H4 (cell line): ENCODE measurements around the gene TRDMT1. TPM values are rescaled to one million over a fixed set of nuclear protein-coding genes. Genes with fewer than 3 reads are reported as not detected.

Experiments used
- DNase-seq: peaks from one replicate; pipeline ENCODE4 v3.0.0-alpha.2; 2015; ENCODE audit warnings: low spot score
- total RNA-seq: library from RNA; depleted of rRNA; stranded (reverse); fragments of >200 nt; shearing (Covaris generic); gene quantifications from 2 replicates; pipeline ENCODE4 v1.2.3, GENCODE V29; 2014

Gene TRDMT1
- total RNA-seq, 1 experiment from 2014 or later: 6.1 TPM

DNA sequence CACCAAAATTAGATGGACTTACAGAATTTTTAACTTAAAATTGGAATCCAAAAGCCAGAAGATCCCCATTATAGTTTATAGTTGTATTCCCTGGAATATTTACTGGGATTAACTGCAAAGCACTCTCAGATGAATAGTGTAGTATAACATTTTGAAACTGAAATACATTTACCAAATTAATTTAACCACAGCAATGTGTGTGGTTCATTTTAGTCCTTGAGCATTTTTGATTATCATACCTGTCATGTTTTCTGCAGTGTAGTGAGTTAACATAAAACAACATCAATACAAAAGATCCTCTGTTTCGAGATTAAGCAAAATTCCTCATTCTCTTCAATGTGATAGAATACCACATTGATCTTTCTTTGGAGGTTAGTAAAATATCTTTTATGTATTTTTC, 30.3 kb upstream of the TRDMT1 start:
- DNase-seq: no peak

DNA sequence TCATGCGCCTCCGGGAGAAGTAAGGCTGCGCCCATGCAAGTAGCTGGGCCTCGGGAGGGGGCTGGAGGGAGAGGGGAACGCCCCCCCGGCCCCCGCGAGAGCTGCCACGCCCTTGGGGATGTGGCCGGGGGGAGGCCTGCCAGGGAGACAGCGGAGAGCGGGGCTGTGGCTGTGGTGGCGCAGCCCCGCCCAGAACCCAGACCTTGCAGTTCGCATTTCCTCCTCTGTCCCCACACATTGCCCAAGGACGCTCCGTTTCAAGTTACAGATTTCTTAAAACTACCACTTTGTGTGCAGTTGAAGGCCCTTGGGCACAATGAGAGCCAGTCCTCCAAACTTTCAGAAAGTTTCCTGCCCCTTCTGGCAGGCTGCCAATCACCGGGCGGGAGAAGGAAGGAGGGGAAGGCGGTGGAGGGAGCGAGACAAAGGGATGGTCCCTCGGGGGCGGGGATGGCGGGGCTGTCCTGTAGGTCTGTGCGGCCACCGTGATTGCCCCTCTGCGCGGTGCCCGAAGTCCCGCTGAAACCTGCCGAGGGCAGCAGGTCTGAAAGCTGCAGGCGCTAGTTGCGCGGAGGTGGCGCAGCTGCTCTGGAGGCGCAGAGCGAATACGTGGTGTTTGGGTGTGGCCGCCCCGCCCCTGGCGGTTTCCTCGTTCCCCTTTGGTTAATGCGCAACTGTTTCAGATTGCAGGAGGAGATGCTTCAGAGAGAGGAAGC, 28.7 kb upstream of the TRDMT1 start:
- peak; percentile 67 for DNase-seq

DNA sequence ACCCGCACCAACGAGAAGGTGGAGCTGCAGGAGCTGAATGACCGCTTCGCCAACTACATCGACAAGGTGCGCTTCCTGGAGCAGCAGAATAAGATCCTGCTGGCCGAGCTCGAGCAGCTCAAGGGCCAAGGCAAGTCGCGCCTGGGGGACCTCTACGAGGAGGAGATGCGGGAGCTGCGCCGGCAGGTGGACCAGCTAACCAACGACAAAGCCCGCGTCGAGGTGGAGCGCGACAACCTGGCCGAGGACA, 28.2 kb upstream of the TRDMT1 start:
- no peak for DNase-seq

DNA sequence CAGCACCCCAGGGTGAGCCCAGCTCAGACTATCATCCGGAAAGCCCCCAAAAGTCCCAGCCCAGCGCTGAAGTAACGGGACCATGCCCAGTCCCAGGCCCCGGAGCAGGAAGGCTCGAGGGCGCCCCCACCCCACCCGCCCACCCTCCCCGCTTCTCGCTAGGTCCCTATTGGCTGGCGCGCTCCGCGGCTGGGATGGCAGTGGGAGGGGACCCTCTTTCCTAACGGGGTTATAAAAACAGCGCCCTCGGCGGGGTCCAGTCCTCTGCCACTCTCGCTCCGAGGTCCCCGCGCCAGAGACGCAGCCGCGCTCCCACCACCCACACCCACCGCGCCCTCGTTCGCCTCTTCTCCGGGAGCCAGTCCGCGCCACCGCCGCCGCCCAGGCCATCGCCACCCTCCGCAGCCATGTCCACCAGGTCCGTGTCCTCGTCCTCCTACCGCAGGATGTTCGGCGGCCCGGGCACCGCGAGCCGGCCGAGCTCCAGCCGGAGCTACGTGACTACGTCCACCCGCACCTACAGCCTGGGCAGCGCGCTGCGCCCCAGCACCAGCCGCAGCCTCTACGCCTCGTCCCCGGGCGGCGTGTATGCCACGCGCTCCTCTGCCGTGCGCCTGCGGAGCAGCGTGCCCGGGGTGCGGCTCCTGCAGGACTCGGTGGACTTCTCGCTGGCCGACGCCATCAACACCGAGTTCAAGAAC, 27.7 kb upstream of the TRDMT1 start:
- peak; percentile 71 for DNase-seq

DNA sequence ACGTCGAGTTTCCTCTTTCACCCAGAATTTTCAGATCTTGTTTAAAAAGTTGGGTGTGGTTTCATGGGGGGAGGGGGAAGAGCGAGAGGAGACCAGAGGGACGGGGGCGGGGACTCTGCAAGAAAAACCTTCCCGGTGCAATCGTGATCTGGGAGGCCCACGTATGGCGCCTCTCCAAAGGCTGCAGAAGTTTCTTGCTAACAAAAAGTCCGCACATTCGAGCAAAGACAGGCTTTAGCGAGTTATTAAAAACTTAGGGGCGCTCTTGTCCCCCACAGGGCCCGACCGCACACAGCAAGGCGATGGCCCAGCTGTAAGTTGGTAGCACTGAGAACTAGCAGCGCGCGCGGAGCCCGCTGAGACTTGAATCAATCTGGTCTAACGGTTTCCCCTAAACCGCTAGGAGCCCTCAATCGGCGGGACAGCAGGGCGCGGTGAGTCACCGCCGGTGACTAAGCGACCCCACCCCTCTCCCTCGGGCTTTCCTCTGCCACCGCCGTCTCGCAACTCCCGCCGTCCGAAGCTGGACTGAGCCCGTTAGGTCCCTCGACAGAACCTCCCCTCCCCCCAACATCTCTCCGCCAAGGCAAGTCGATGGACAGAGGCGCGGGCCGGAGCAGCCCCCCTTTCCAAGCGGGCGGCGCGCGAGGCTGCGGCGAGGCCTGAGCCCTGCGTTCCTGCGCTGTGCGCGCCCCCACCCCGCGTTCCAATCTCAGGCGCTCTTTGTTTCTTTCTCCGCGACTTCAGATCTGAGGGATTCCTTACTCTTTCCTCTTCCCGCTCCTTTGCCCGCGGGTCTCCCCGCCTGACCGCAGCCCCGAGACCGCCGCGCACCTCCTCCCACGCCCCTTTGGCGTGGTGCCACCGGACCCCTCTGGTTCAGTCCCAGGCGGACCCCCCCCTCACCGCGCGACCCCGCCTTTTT, 26.9 kb upstream of the TRDMT1 start, which contains the start of gene VIM:
Gene VIM (plus strand): TSS at position 151 of the 925 bp plus-strand sequence. CDS start 1,182 bp downstream, outside the sequence.
- peak; percentile 91 for DNase-seq

DNA sequence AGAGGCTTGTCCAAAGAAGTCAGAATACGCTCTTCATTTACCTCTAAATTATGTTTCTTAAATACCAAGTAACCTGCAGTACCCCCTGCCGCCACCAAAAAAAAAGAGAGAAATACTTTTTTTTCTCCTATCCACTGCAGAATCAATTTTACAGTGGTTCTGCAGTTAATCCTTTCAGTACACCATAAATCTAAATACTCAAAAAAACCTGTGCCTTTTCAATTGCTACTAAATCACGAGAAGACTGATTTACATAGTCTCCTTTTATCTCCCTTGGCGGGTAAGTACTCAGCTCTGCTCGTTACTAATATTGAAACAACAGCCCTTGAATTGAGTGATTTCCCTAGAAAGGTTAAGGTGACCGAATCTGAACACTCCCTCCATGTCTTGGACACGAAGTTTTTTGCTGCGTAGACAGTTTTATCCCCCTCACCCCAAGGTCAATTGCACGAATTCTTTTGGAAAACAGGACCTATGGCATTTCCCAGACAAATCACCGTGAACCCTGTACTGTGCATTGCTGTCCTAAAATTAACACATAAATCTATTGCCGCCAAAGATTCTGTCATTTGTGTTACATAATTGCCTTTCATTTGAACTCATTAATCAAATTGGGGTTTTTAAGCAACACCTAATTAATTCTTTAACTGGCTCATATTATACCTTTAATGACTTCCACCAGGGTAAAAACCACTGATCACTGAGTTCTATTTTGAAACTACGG, 26.1 kb upstream of the TRDMT1 start:
- no peak for DNase-seq

DNA sequence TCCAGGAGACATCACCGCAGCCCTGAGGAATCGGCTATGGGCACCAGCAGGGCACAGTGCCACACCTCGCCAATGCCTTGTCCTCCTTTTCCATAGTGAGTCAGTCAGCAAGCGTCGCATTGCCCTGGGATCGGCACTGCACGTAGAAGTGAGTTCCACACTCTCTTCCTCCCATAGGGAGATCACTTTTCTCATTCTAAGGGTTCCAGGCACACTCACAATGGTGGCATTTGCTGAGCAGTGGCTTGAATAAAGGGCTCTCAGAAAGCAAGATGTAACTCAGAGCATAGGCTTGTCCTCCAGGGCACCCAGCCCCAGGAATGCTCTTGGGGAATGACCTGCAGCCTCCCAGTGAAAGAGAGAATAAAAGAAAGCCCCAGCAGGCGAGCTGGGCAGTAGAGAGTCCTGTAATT, 25.4 kb upstream of the TRDMT1 start:
- no peak for DNase-seq

DNA sequence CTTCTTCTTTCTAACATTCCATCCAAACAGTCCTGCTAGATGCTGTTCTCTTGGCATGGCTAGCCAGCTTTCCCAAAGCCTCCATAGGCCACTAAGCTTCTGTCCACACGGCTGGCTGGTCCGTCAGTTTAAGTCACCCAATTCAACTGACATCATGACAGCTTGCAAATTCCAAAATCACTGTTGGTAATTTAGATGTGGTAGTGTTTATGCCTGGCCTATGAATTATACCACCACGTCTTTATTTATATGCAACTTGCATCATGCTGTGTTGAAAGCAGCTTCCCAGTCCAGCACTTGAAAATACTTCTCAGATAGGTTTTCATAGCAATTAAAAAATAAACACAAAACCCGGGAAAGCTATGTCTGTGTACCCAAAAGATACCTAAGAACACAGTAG, 24.3 kb upstream of the TRDMT1 start:
- DNase-seq: no peak

DNA sequence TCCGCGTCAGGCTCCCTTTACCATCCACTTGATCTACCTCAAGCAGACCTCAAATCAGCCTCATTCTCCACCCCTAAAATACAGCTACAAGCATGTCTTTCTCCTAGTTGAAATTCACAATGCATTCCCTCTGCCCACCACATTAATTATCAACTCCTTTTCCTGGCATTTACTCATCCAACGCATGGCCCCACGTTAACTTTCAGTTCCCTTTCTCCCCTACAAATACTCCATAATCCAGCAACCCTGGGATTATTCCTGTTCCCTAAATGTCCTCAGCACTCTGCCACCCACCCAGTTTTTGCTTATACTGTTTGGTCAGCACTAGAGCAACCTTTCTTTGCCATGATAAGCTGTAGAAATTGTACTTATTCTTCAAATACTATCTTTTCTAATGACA, 20.9 kb upstream of the TRDMT1 start:
- no peak for DNase-seq

DNA sequence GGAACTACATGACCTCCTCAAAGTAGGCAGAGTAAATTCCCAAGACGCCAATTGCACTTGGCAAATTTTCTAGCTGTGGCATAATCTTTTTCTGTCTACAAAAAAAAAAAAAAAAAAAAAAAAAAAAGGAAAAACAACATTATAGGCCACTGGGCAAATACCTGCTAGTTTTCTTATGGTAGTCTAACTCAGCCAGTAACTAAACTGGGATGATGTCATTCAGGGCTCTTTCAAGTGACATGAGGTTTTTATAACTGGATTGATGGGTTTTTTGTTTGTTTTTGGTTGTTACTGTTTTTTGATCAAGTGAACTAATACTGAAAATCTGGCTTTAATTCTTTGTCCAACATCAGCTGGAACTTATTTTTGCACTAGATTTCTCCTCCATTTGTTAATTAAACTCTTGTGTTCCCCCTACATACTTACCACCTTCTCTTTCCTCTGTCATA, 19.2 kb upstream of the TRDMT1 start:
- peak; percentile 9 for DNase-seq

DNA sequence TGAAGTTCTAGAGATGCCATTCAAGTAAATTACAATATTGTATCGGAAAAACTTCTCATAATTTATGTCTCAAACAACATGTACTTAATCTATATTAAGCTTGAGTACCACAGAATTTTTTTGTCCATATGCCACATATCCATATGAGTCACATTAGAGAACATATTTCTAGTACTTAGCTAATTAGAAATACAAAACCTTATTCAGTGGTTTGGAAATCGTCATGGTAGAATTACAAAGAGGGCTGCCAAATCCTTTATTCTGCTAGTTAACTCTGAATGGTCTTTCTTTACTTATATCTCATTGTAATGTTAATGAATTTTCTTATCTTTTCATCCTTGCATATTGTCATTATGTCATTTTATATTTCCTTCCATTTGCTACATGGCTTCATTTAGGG, 17.6 kb upstream of the TRDMT1 start:
- no peak for DNase-seq

DNA sequence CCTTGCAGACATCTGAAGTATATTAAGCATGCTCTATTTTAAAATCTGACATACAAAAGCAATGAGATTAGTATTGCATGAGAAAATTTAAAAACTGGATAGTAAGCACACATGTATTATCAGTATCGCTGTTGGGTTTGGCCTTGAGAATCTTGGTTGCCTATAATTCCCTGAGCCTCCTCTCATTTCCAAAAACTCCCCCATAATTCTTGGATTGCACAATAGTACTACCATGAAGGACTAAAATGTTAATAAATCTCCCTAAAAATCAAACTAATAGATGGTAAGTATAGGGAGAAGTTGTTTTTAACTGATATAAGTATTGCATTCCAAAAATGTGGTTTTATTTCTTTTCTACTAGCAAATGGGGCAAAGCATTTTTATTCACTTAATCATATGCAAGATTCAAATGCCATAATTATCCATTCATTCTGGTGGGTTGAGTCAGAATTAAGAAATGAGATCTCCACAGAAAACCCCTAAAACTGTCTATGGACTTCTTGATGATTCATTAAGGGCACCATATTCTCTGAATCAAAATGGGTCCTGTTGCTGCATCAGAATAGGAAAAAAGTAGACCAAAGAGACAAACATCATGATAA, 16.3 kb upstream of the TRDMT1 start:
- DNase-seq: no peak

DNA sequence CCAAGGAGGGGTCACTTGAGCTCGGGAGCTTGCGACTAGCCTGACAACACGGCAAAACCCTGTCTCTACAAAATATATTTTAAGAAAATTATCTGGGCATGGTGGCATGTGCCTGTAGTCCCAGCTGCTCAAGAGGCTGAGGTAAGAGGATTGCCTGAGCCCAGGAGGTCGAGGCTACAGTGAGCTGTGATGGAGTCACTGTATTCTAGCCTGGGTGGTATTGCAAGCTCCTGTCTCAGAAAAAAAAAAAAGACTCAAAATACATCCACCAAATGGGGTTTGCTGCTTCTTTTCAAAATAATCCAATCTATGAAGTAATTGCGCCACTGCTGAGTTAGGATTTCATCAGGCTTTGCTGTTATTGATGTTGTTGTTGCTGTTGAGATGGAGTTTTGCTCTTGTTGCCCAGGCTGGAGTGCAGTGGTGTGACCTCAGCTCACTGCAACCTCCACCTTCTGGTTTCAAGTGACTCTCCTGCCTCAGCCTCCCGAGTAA, 15.5 kb upstream of the TRDMT1 start:
- no peak for DNase-seq

DNA sequence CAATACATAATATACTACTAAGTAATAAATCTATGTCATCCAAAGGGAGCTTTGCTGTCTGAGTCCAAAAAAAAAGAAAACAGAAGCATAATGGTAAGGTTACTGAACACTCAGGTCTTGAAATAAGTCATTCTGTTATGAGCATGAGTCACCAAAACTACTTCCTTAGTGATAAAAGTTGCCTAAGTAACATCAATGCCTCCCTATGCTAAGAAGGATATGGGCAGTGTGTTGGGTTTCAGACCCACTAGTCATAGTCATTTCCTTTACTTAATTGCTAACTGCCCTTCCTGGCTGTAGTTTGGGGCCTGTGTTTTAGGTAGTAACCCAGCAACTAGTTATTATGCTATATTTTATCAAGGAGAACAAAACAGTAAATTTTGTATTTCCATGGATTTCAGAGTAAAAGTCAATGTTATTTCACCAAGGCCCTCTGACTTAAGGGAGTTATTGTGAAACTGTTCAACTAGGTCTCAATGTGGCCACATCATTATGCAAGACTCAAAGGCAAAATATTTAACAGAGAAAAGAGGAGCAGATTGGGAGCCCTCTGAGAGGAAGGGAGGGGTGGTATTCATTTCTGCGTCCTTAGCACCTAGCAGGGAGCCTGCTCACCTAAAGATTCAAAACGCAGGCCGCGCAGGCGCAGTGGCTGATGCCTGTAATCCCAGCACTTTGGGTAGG, 14.9 kb upstream of the TRDMT1 start:
- peak; percentile 87 for DNase-seq

DNA sequence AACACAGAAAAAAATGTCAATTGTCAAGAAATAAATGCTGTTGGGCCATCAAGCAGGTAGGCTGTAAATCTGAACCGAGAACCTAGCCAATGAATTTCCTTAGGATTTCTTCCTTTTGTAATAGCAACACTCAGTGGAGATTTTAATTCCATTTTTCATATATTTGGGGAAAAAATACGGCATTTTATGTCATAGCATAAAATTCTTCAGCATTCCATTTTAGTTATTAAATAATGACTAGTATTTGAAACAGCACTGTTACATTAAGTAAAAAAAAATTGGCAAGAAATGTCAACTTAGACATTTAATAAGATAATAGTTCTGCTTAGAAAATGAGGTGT, 14.3 kb upstream of the TRDMT1 start:
- DNase-seq: no peak

DNA sequence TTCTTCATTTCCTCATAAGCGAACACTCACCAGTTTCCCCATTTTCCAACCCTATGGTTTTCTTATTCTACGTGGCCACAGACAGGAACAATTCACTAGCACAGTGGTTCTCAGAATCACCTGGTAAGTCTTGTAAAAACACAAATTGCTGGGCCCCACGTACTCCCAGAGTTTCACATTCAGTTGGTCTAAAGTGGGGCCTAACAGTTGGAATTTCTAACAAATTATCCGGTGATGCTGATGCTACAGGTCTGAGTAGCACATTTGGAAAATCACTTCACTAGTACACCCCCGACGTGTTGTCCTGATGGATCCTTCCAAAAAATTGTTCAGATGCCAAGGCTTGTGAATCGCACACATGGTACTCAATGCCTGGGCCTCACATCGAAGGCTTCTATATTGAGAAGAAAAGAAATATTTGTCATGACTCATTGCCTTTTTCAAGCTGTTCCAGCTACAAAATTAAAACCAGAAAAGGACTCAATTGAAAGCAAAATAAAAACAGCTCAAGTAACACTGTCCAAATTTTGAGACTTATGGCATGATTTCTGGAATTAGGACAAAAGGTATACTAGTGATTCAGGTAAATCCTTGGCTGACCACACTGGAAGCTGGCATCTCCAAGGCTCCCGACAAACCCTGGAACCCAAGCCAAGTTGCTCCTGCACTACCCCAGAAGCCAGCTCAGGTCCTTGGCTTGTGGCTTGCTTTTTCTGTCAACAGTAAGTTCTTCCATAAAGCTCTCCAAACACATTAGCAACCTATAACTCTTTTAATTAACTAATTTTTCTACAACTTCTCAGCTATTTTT, 13.7 kb upstream of the TRDMT1 start:
- DNase-seq: peak; percentile 21

DNA sequence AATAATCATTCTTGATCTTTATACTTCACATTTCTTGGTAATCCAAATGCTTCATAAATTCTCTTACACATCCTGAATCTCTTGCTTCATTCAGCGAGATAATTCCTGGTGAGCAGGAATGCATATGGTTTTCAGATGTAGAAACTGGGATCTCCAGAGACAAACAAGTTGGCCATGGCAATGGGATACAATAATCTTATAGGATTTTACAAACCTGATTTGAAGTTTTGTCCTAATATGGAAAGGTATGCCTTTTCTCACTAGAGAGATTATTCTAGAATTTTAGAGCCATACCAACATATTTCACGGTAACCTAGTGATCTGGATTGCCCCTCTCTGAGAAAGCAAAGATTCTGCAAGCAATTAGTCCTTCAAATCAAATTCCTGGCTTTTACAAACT, 13.1 kb upstream of the TRDMT1 start:
- DNase-seq: no peak

DNA sequence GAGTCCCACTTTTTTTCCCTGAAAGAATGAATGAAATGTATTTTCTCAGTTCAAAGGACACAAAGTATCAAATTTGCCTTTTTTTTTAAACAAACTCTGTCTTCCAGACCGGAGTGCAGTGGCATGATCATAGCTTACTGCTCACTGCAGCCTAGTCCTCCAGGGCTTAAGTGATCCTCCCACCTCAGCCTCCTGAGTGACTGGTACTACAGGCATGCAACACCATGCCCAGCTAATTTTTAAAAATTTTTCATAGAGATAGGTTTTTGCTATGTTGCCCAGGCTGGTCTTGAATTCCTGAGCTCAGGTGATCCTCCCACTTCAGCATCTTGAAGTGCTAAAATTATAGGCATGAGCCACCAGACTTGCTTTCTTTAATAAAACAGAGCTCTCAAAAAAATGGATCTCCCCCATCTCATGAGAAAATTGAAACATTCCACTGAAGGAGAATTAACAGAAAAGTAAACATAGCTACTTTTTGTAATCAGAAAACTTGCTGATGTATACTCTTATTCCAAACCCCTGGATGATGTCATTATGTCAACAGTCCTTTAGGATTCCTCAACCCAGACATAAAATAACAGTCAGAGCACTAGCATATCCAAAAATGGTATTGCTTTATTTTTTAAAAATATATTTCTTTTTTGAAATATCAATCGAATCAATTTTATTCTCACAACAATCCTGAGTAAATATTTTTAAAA, 12.3 kb upstream of the TRDMT1 start:
- DNase-seq: peak; percentile 68

DNA sequence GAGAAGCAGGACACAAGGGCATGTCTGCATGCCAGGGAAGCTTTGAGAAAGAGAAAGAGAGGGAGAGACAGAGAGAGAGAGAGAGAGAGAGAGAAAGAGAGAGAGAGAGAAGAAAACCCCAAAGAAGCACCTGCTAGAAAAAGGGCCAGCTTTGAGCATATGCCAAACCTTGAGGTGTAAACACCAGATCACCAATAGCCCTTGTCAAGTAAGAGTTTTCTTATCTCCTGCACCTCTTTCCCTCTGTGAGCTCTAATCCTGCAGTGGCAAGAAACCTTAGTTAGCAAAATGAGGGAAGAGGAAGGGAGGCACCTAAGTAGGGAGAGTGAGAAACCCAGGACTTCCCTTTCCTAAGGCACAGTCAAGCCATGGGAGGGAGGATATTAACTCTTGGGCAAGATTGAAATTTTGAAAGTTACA, 11.3 kb upstream of the TRDMT1 start:
- no peak for DNase-seq
